Peyer's patch (tissue), 4 donors: ENCODE results near the gene KRT3.

ENCODE experiments used
- CTCF ChIP-seq, 6 experiments: fragments of 450-650 bp in 4 of 6; fragments of 200-600 bp in 2 of 6; sonication (generic) in 1 of 6; IDR thresholded peaks; one replicate each; pipeline ENCODE4 v1.5.1; 2017 to 2019; ENCODE audit warnings: antibody characterized with exemption in 6 of 6, mild to moderate bottlenecking in 3 of 6, moderate library complexity in 1 of 6
- POLR2A ChIP-seq, 2 donors: fragments of 450-650 bp; IDR thresholded peaks; one replicate each; pipeline ENCODE4 v1.5.1; 2017; ENCODE audit warnings: antibody characterized with exemption in 2 of 2, mild to moderate bottlenecking in 2 of 2, moderate library complexity in 2 of 2

DNA sequence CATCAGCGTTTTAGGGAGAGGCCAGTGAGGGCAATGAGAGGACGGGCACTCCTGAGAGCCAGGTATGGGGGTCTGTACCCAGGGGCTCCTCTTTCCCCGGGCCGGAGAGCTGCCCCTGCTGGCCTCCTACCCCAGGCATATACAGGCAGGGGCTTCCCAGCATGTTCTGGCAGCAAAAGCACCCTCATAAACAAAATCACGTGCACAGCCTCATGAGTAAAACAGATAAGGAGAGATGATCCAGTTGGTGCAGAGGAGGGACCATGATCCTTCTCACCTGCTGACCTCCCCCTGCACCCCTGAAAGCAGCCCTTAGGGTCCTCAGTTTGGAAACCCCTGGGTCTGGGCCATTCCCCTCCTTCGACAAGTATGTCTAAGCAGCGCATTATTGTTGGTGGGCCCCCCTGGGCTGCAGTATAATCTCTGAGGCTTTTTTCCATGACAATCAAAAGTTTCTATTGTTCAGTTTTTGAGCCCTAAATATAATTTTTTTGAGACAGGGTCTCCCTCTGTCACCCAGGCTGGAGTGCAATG lies 23.0 kb upstream of the KRT3 start:
- TF ChIP-seq CTCF (IDR thresholded peaks at IDR 0.05) (no peak), POLR2A (IDR thresholded peaks at IDR 0.05) (no peak)
